HL-60/S4 (cell line): Measurements from ENCODE around the gene PLXND1.

Experiments
- in situ Hi-C: fragments of 300-500 bp; cut with MboI; formaldehyde crosslinking; loops from 2 replicates; pipeline ENCODE4 v1.14.3; 2022; ENCODE audit warnings: low sequenced_read_pairs

The PLXND1 gene

GRCh38 chr3:129571605-129572547 is 34.6 kb downstream of the PLXND1 start:
- in situ Hi-C loops = no loop called here

DNA sequence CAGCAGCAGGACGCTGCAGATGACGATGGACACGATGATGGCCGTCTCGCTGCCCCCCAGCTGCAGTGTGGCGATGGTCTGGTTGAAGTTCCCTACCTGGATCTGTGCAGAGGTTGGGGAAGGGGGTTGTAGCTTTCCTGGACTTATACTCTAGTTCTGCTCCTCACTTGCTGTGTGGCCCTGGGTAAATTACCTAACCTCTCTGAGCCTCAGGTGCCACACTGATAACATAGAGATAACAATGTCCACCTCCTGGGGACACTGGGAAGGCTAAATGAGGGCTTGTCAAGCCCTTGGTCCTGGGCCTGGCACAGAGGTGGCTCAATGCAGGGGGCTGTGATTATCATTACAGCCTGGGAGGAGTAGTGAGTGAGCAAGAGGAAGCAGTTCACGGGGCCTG is 36.6 kb downstream of the PLXND1 start:
- in situ Hi-C loops = no loop called here

GRCh38 chr3:129567939-129568338 is 38.5 kb downstream of the PLXND1 start:
- in situ Hi-C loops = no loop called here

DNA sequence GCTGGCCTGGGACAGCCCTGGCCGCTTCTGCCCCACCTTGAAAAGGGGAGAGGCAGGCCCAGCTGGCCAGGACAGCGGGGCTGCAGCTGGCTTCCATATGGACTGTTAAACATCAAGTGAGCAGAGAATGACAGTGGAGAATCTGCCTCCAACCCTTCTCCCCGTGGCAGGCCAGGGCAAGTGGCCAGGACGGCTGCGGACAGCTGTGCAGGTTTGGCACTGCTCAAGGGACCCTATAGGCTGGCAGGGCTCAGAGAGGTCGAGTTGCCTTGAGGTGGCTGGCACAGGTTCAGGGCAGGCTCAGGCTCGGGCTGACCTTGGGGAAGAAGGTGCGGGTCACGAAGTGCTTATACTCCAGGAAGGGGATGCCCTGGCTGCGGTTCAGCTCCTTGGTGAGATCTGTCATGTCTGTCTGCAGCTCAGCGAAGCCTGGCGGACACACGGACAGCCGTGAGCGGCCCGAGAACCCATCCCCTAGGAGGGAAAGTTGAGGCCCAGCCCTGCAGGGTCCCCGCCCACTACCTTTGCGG is 39.2 kb downstream of the PLXND1 start:
- in situ Hi-C loops = no loop called here

DNA sequence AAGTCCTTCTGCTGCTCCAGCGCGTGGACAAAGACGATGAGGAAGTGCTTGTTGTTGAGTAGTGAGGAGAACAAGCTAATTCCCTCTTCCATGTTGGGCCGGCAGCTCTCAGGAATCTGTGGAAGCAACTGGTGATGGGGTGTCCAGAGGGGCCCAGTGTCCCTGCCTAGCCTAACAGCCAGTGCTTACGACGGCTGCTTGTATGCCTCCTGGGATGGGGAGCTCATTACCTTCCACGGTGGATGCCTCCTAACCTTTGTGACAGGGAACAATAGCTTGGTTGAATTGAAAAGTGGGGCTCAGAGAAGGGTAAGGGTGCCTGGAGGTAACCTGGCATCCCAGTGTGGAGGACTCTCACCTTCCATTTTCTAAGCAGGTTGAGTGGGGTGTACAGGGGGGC is 40.6 kb downstream of the PLXND1 start:
- in situ Hi-C loops = no loop called here

DNA sequence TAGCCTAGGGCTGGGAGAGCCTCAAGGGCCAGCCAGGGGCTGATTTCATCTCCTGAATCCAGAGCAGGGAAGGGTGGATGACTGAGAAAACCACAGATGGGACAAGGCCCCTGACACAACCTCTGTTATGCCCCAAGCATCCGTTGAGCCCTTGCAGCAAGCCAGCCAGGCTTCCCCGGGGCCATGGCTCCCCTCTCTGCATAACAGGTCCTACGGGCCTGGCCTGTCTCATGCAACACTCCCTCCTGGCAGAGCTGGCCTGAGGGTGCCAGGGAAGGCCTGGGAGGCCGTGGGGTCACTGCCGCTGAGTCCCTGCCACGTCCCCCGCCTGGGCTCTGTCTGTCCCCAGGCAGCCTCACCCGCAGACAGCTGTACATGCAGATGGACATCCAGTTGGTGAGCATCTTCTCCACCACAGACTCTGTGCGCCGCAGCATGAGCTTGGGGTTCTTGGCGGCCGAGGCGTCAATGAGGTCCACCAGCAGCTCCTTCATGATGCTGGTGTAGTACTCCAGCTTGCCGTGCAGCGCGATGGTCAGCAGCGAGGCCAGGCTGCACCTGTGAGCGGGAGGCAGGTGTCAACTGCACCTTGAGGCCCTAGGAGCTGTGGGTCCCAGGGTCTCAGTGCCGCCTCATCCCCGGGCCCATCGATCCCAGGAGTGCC is 41.4 kb downstream of the PLXND1 start:
- in situ Hi-C loops = no loop called here

- in situ Hi-C loops = no loop called here
These were observed 42.5 kb downstream of the PLXND1 start for GRCh38 chr3:129563850-129564535.

- in situ Hi-C loops = no loop called here
These were observed 43.1 kb downstream of the PLXND1 start for GRCh38 chr3:129563332-129563731.

GRCh38 chr3:129562803-129563202 is 43.7 kb downstream of the PLXND1 start:
- in situ Hi-C loops = no loop called here

DNA sequence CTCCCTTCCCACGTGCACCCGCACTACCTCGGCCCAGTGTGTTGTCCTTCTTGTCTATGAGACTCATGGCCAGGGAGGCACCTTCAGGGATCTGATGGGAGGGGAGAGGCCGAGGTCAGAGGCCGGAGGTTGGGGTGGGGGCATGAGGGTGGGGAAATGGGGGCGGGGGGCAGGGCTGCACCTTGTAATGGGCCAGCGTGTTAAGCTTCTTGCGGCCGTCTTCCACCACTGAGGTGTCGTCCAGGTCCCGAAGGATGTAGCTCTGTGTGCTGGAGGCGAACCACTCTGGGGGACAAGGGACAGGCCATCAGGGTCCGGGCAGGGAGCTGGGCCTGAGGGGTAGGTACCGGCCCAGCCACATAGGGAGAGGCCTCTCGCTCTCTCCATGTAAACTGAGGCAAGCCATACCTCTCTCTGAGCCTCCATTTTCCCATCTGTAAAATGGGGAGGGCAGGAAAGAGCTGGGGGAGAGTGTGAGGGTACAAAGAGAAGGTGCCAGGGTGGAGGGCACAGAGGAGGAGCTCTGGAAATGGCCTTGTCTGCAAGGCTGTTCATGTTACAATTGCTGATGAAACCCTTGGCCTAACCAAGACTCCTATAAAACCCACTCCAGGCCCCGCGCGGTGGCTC is 44.7 kb downstream of the PLXND1 start:
- in situ Hi-C loops = no loop called here

DNA sequence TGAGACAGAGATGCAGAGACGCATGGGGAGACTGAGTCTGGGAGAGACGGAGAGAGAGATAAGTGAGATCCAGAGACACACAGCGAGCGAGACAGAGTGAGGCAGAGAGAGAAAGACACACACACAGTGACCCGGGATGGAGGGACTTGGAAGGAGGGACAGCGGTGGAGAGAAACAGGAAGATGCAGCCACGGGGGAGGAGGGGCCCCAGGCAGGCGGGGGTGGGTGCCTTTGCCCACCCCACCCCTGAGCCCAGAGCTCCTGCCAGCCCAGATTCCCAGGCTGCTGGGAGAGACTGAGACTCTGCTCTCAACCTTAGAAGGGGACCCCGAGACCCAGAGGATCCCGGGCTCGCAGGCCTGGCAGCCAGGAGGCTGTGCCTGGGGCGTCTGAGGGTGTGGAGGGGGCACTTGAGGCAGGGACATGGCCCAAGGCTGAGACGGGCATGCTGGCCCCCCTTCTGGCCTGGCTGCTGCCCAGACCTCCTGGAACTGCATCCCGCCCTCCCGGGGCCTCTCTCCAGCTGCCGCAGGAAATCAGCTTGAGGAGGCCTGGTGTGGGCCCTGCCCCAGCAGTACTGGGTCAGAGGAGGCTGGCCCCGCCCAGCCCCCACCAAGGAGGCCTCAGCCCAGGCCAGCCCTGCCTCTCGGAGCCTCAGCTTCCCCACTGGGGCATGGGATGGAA is 45.4 kb downstream of the PLXND1 start:
- in situ Hi-C loops = no loop called here

DNA sequence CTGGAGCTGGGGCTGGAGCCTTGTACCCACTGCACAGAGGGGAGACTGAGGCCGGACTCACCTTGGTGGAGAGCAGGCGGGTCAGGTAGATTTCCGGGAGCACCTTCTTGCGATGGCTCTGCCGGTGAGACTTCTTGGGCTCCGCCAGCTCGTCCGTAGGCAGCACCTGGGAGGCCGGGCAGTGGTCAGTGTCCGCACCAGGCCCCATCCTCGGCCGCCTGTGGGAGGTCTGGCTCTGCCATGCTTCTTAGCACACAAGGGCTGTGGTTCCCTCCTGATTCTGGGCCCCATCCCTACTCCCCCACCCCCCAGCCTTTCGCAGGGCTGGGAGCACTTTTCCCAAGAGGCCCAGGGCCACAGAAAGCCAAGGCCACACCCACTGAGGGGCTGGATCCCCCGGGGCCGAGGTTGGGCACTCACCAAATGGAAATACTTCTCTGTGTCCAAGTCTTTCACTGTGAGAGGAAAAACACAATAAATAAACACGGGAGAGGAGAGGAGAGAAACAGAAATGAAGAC is 46.1 kb downstream of the PLXND1 start:
- in situ Hi-C loops = no loop called here

GRCh38 chr3:129559565-129560079 is 46.9 kb downstream of the PLXND1 start:
- in situ Hi-C loops = no loop called here

DNA sequence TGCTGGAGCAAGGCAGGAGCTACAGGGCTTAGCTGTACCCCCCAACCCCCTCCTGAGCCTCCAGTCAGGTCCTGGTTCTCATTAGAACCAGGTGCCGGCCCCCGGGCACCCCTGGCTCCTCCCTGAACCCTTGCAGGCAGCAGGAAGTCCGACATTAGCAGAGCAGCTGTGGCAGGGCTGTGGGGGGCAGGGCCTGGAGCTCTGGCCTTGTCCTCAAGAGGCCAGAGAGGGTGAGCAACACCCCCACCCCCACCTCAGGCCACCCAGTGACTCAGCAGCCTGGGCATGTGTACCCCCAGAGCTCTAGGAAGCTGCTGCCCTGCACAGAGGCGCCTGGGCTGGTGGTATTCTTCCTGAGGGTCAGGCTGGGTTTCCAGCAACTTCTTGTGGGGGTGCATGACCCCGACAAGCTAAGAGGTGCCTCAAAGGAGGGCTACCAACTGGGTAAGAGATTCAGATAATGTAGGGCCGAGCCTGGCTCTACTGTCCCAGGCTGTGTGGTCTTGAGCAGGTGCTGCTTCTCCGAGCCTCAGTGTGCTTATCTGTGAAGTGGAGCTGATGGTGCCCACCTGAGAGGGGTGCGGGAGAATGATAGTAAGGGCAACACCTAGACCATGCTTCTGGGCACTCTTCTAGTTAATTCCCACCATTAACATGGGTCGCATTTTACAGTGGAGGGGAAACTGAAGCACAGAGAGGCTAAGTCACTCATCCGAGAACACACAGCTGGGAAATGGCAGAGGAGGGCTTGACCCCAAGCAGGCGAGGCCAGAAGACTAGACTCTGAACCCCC is 47.5 kb downstream of the PLXND1 start:
- in situ Hi-C loops = no loop called here

- in situ Hi-C loops = no loop called here
These were observed 48.2 kb downstream of the PLXND1 start for GRCh38 chr3:129558081-129558771.

GRCh38 chr3:129557548-129557894 is 49.0 kb downstream of the PLXND1 start:
- in situ Hi-C loops = no loop called here

GRCh38 chr3:129556890-129557547 is 49.5 kb downstream of the PLXND1 start:
- in situ Hi-C loops = no loop called here

GRCh38 chr3:129556358-129556695 is 50.1 kb downstream of the PLXND1 start:
- in situ Hi-C loops = no loop called here
